Uterus (tissue), 2 donors: ENCODE measurements around the gene MAGI2.

Experiments used
- CTCF ChIP-seq, 4 experiments: fragments of 200-600 bp in 2 of 4; fragments of 450-650 bp in 2 of 4; sonication (generic) in 2 of 4; IDR thresholded peaks; one replicate each; pipeline ENCODE4 v1.5.1; 2016 to 2019; ENCODE audit warnings: antibody characterized with exemption in 4 of 4, mild to moderate bottlenecking in 2 of 4, moderate library complexity in 1 of 4
- POLR2A ChIP-seq, 2 donors: fragments of 450-650 bp; IDR thresholded peaks; one replicate each; pipeline ENCODE4 v1.6.1; 2016; ENCODE audit warnings: antibody characterized with exemption in 2 of 2, mild to moderate bottlenecking in 1 of 2, moderate library complexity in 1 of 2

- TF ChIP-seq CTCF (IDR thresholded peaks at IDR 0.05) (no peak), POLR2A (IDR thresholded peaks at IDR 0.05) (no peak)
Measured at GRCh38 chr7:78055001-78055573, 1398.4 kb downstream of the MAGI2 start.
